GM20000 (cell line): ENCODE results near the gene TRIP6.

Source experiments
- DNase-seq: peaks from one replicate; pipeline ENCODE4 v3.0.0; 2012; ENCODE audit warnings: low spot score
- CTCF ChIP-seq: IDR thresholded peaks from 2 replicates; pipeline ENCODE4 v1.5.1; 2012; ENCODE audit warnings: mild to moderate bottlenecking, control low read depth; ENCODE audit errors: extremely low read depth, missing control alignments

Gene TRIP6

DNA sequence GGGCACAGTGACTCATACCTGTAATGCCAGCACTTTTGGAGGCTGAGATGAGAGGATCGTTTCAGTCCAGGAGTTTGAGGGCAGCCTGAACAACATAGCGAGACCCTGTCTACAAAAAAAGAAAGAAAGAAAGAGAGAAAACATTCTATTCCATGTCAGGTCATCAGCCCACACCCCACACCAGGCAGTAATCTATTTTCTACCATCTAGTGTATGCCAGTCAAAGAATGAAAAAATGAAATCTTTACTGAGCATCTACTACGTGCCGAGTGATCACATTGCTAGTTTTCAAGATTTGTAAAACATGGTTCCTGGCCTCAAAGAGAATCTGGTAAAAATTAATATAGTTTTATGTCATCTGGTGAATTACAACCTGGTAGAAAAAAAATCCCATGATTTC lies 36.8 kb upstream of the TRIP6 start:
- DNase-seq: no peak
- TF ChIP-seq CTCF: no peak

GRCh38 chr7:100832281-100832633 lies 34.9 kb upstream of the TRIP6 start:
- TF ChIP-seq CTCF: no peak
- no peak for DNase-seq

DNA sequence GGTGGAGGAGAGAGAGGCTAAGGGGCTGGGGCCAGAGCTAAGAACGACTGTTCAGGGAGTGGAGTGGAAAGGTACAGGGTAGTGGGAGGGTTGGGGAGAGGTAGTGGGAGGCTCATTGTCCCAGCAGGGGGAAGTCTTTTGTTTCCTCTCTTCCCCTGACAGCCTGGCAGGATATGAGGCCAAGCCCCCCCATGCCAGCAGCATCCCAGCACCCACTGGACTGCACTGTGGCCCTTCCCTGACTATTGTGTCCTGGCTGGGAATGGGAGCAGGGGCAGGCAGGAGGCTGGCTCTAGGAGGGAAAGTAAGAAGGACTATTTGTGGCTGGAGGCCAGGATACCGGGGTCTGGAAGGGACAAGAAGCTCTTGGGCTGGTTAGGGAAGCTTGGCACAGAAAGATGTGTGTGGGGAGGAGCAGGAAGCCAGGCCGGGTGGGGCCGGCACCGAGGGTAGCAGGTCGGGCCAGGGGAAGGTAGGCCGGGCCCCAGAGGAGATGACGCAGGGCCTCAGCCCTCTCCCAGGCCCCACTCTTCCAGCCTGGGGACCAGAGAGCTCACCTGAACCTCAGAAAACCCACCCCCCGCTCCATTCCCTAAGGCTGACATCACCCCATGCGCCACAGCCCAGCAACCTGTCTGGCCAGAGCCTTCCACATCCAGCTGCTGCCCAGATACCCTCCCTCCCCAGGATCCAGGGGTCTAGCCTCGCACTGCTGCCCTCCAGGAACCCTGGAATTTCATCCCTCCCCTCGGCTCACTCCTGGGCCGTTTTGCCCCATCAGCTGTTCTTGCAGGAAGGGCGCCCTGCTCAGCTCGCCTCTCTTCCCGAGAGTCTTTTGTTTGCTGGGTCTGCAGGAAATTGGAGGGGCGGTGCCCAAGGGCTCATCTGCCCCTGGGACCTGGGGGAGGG lies 31.0 kb upstream of the TRIP6 start:
- no peak for TF ChIP-seq CTCF
- DNase-seq: peak; percentile 13

- peak; percentile 22 for DNase-seq
- TF ChIP-seq CTCF: no peak
Observed at GRCh38 chr7:100836812-100837098, 30.4 kb upstream of the TRIP6 start.

GRCh38 chr7:100837099-100837836 lies 29.9 kb upstream of the TRIP6 start:
- DNase-seq: peak; percentile 86
- TF ChIP-seq CTCF: no peak

GRCh38 chr7:100839361-100839760 lies 27.8 kb upstream of the TRIP6 start:
- TF ChIP-seq CTCF: no peak
- DNase-seq: no peak

GRCh38 chr7:100840470-100841100 lies 26.6 kb upstream of the TRIP6 start:
- TF ChIP-seq CTCF: no peak
- no peak for DNase-seq
